Keratinocyte (primary cell): ENCODE results near the gene UNC79.

Experiments
- EZH2 ChIP-seq: IDR thresholded peaks from one replicate; pipeline ENCODE4 v1.6.1; 2012; ENCODE audit warnings: inconsistent platforms, mild to moderate bottlenecking, low read length, moderate library complexity
- TF ChIP-seq, protein P1 (sequence below), 3 experiments: IDR thresholded peaks in 1 of 3; conservative IDR thresholded peaks in 1 of 3; optimal IDR thresholded peaks in 1 of 3; 2 replicates in 2 of 3; 3 replicates in 1 of 3; pipeline versions ENCODE3 to v1.5.1; 2011; ENCODE audit warnings: low read length in 3 of 3, mild to moderate bottlenecking in 3 of 3, moderate library complexity in 2 of 3, control low read depth in 1 of 3, inconsistent platforms in 1 of 3; ENCODE audit not compliant: insufficient read depth in 2 of 3; ENCODE audit errors: extremely low read depth in 1 of 3

DNA sequence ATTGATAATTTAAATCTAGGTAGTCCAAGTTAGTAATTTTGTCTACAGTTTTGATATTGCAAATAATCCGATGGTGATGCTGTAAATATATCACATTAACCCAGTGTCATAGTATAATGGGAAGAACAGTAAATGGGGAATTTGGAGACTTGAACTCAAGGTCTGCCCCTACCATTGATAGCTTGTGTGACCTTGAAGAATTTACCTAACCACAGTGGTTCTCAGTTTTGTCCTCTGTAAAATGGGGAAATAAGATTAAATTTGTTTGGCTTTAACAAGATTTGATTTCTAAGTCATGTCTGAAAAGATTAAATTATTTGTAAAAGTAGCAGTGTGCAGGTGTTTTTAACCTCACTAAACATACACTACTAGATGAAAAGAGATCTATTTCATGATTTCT, 100.9 kb downstream of the UNC79 start:
- TF ChIP-seq, protein P1, sequence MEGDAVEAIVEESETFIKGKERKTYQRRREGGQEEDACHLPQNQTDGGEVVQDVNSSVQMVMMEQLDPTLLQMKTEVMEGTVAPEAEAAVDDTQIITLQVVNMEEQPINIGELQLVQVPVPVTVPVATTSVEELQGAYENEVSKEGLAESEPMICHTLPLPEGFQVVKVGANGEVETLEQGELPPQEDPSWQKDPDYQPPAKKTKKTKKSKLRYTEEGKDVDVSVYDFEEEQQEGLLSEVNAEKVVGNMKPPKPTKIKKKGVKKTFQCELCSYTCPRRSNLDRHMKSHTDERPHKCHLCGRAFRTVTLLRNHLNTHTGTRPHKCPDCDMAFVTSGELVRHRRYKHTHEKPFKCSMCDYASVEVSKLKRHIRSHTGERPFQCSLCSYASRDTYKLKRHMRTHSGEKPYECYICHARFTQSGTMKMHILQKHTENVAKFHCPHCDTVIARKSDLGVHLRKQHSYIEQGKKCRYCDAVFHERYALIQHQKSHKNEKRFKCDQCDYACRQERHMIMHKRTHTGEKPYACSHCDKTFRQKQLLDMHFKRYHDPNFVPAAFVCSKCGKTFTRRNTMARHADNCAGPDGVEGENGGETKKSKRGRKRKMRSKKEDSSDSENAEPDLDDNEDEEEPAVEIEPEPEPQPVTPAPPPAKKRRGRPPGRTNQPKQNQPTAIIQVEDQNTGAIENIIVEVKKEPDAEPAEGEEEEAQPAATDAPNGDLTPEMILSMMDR (optimal IDR thresholded peaks at IDR 0.05 in 1 of 3, IDR thresholded peaks at IDR 0.05 in 1 of 3, conservative IDR thresholded peaks at IDR 0.05 in 1 of 3; ENCODE audit: extremely low read depth in 1 of 3, insufficient read depth in 2 of 3, low read length in 3 of 3): no peak
- no peak for TF ChIP-seq EZH2
